Measurements from ENCODE around the gene PDLIM4. TPM values are rescaled to one million over a fixed set of nuclear protein-coding genes. Genes with fewer than 3 reads are reported as not detected.
A peak's percentile ranks its signal among the peaks of the same experiment; 100 is the strongest.

Gene PDLIM4
- total RNA-seq, 4 donors from 2014 or later = 4.6 to 27.2 (median 18.5) TPM

DNA sequence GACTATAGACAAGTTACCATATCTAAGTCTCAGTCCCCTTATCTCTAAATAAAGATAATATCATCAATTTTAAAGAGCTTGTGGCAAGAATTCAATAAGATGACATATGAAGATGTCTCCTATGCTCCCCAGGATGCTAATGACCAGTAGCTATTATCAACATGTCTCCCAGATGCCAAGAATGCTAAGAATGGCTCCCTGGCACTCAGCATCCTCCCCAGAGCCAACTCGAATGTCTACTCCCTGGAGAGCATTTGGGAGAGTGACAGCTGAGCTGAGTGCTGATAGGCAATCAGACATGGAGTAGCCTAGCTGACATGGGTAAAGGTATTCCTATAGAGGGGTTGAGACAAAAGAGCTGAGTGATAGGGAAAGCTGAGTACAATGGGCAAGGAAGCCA is 45.7 kb upstream of the PDLIM4 start:
- Histone ChIP-seq H3K27ac (no peak overlapping the region), H3K27me3 (no peaks in the 10 kb centered on the region), H3K9me3 (no peaks in the 10 kb centered on the region), H3K4me1 (peaks cover 0 to 6% (median 0%) of the 10 kb centered on the region in 4 donors), H3K36me3 (peaks cover 0 to 62% (median 0%) of the 10 kb centered on the region in 3 donors), H3K4me3 (no peak overlapping the region)
- TF ChIP-seq, protein P1, sequence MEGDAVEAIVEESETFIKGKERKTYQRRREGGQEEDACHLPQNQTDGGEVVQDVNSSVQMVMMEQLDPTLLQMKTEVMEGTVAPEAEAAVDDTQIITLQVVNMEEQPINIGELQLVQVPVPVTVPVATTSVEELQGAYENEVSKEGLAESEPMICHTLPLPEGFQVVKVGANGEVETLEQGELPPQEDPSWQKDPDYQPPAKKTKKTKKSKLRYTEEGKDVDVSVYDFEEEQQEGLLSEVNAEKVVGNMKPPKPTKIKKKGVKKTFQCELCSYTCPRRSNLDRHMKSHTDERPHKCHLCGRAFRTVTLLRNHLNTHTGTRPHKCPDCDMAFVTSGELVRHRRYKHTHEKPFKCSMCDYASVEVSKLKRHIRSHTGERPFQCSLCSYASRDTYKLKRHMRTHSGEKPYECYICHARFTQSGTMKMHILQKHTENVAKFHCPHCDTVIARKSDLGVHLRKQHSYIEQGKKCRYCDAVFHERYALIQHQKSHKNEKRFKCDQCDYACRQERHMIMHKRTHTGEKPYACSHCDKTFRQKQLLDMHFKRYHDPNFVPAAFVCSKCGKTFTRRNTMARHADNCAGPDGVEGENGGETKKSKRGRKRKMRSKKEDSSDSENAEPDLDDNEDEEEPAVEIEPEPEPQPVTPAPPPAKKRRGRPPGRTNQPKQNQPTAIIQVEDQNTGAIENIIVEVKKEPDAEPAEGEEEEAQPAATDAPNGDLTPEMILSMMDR (IDR thresholded peaks at IDR 0.05) = no peak
- TF ChIP-seq POLR2A (IDR thresholded peaks at IDR 0.05) = no peak
- no peak for DNase-seq

DNA sequence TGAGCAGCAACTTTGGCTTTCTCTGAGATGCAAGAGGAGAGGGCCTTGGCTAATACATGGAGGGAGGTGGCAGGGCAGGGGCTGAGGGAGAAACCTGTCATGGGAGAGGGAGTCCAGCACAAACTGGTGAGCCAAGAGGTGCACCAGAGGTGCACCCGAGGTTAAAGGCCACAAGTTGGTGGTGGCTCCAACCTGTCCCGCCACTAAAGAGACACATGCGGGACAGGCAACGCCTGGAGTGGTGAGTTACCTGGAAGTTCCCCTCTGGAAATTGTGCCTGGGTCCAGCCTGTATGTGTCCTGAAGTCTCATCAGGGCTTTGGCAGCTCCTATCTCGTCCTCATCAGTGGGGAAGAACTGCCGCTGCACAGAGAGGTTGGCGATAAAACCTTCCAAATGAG is 43.8 kb upstream of the PDLIM4 start:
- TF ChIP-seq POLR2A (IDR thresholded peaks at IDR 0.05) = no peak
- TF ChIP-seq, protein P1 (IDR thresholded peaks at IDR 0.05) = no peak
- Histone ChIP-seq H3K36me3 (peaks cover 0 to 63% (median 0%) of the 10 kb centered on the region in 3 donors), H3K4me1 (peaks cover 0 to 6% (median 0%) of the 10 kb centered on the region in 4 donors), H3K4me3 (no peak overlapping the region), H3K9me3 (no peaks in the 10 kb centered on the region), H3K27ac (no peak overlapping the region), H3K27me3 (no peaks in the 10 kb centered on the region)
- no peak for DNase-seq

DNA sequence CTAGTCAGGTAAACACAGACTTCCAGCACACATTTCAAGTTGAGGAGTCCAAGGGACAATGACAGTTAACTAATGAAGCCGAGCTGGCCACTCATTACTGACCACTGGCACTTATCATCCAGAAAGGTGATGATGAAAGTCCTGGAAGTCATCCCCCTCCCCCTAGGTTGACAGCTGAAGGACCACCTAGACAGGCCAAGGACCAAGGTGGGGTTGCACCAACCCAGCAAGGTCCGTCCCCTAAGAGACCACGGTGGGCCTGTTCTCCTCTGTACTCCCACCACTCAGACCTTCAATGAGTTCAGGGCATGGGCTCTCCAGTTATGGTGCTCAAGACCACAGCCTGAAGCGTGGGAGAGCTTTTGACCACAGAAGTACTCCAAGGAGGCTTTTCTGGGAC is 43.0 kb upstream of the PDLIM4 start:
- no peak for TF ChIP-seq POLR2A (IDR thresholded peaks at IDR 0.05)
- TF ChIP-seq, protein P1 (IDR thresholded peaks at IDR 0.05) = no peak
- peaks cover 0 to 55% (median 0%) of the 10 kb centered on the region in 3 donors for H3K36me3 ChIP-seq
- H3K9me3 ChIP-seq = no peaks in the 10 kb centered on the region
- no peak overlapping the region for H3K4me3 ChIP-seq
- peaks cover 0 to 6% (median 0%) of the 10 kb centered on the region in 4 donors for H3K4me1 ChIP-seq
- DNase-seq = no peak
- H3K27me3 ChIP-seq = no peaks in the 10 kb centered on the region
- peak overlapping the region in 3 of 4 donors; percentile 65 to 82 (median 65) for H3K27ac ChIP-seq

DNA sequence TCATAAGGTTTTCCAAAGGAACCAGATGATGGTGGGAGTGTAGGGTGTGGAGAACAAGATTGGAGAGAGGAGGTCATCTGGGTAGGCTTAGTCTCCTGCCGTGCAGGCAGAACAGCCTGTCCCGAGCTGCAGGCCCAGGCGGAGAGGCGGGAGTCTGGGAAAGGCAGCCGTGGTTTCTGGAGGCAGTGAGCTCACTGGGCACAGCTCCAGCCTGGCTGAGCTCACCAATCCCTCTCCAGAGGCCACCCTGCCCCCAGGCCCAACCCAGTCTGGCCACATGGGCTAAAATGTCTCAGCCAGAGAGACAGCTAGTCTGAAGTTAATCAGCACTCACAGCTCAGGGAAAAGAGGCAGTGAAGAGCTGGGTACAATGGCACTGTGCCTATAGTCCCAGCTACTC is 42.2 kb upstream of the PDLIM4 start:
- no peak for TF ChIP-seq POLR2A (IDR thresholded peaks at IDR 0.05)
- TF ChIP-seq, protein P1 (IDR thresholded peaks at IDR 0.05) = no peak
- Histone ChIP-seq H3K4me3 (no peak overlapping the region), H3K9me3 (no peaks in the 10 kb centered on the region), H3K27ac (peak overlapping the region in 3 of 4 donors; percentile 65 to 82 (median 65)), H3K4me1 (peaks cover 0 to 6% (median 0%) of the 10 kb centered on the region in 4 donors), H3K36me3 (peaks cover 0 to 48% (median 0%) of the 10 kb centered on the region in 3 donors), H3K27me3 (no peaks in the 10 kb centered on the region)
- peak; percentile 34 to 77 (median 62) for DNase-seq

DNA sequence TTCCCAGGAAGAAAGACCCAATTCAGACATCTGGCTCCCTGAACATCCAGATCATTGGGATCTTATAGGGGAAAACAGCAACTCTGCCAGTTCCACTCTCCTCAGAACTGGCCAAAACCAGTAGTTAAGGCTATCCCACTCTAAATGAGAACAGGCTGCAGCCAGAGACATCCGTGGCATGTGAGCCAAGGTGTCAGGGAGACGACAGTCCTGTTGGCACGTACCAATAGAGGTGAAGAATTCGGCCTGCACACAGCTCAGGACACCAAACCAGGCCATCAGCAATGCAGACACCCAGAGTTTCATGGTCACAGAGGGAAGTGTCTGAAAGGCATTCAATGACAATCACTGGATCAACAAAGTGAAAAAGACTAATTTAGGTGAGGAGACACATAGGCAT is 39.2 kb upstream of the PDLIM4 start:
- peaks cover 0 to 6% (median 4%) of the 10 kb centered on the region in 4 donors for H3K4me1 ChIP-seq
- no peak overlapping the region for H3K27ac ChIP-seq
- TF ChIP-seq, protein P1 (IDR thresholded peaks at IDR 0.05) = no peak
- no peak for TF ChIP-seq POLR2A (IDR thresholded peaks at IDR 0.05)
- H3K36me3 ChIP-seq = peaks cover 0 to 18% (median 0%) of the 10 kb centered on the region in 3 donors
- H3K4me3 ChIP-seq = no peak overlapping the region
- no peaks in the 10 kb centered on the region for H3K27me3 ChIP-seq
- no peaks in the 10 kb centered on the region for H3K9me3 ChIP-seq
- DNase-seq = no peak

Data from Peyer's patch (tissue), 4 donors.